HL-60 (cell line): ENCODE data around the gene RIC8B.

Experiments used
- TF ChIP-seq, protein P1 (sequence below): IDR thresholded peaks from one replicate; pipeline ENCODE4 v1.5.1; 2011; ENCODE audit warnings: low read length, control low read depth, inconsistent platforms; ENCODE audit not compliant: insufficient read depth
- TF ChIP-seq, protein P2 (sequence below): IDR thresholded peaks from 2 replicates; pipeline ENCODE4 v1.6.1; 2012; ENCODE audit warnings: low read depth; ENCODE audit not compliant: insufficient replicate concordance

DNA sequence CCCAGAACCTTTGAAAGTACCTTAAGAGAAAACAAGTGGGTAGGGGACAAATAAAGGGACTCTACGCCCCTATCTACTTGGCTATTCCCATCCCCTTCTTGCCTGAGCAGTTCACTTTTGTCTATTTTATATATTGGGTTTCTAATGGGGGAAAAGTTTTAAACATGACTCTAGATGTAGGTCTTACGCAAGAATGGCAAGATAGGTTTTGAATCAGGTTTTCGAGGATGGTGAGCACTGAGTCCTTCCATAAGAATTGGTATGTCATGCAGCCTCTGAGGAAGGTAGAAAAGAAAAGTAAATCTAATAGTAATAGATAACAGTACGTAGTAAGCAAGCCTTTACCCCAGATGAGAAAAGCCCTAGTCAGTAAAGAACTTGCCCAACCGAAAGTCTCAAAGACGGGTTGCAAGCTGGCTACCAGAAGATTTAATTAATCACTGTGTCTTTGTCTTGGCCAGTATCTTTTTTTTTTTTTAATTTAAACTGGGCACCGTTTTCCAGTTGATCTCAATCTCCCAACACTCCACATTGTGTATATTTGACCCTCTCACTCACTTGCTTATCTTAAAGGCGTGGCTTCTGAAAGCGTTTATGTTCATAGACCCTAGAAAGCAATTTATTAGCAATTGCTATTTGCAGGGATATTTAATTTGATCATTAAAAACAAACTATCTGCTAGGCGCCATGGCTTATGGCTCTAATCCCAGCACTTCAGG lies 94.7 kb downstream of the RIC8B start:
- TF ChIP-seq, protein P1, sequence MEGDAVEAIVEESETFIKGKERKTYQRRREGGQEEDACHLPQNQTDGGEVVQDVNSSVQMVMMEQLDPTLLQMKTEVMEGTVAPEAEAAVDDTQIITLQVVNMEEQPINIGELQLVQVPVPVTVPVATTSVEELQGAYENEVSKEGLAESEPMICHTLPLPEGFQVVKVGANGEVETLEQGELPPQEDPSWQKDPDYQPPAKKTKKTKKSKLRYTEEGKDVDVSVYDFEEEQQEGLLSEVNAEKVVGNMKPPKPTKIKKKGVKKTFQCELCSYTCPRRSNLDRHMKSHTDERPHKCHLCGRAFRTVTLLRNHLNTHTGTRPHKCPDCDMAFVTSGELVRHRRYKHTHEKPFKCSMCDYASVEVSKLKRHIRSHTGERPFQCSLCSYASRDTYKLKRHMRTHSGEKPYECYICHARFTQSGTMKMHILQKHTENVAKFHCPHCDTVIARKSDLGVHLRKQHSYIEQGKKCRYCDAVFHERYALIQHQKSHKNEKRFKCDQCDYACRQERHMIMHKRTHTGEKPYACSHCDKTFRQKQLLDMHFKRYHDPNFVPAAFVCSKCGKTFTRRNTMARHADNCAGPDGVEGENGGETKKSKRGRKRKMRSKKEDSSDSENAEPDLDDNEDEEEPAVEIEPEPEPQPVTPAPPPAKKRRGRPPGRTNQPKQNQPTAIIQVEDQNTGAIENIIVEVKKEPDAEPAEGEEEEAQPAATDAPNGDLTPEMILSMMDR = no peak
- TF ChIP-seq, protein P2, sequence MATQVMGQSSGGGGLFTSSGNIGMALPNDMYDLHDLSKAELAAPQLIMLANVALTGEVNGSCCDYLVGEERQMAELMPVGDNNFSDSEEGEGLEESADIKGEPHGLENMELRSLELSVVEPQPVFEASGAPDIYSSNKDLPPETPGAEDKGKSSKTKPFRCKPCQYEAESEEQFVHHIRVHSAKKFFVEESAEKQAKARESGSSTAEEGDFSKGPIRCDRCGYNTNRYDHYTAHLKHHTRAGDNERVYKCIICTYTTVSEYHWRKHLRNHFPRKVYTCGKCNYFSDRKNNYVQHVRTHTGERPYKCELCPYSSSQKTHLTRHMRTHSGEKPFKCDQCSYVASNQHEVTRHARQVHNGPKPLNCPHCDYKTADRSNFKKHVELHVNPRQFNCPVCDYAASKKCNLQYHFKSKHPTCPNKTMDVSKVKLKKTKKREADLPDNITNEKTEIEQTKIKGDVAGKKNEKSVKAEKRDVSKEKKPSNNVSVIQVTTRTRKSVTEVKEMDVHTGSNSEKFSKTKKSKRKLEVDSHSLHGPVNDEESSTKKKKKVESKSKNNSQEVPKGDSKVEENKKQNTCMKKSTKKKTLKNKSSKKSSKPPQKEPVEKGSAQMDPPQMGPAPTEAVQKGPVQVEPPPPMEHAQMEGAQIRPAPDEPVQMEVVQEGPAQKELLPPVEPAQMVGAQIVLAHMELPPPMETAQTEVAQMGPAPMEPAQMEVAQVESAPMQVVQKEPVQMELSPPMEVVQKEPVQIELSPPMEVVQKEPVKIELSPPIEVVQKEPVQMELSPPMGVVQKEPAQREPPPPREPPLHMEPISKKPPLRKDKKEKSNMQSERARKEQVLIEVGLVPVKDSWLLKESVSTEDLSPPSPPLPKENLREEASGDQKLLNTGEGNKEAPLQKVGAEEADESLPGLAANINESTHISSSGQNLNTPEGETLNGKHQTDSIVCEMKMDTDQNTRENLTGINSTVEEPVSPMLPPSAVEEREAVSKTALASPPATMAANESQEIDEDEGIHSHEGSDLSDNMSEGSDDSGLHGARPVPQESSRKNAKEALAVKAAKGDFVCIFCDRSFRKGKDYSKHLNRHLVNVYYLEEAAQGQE = no peak
